ENCODE data around the gene KYNU.

GRCh38 chr2:142892715-142893114 lies 15.3 kb downstream of the KYNU start:
- TF ChIP-seq POLR2A (IDR thresholded peaks at IDR 0.05; ENCODE audit: low read length), result no peak
- TF ChIP-seq GATA1 (IDR thresholded peaks at IDR 0.05; ENCODE audit: low read depth, low read length), result no peak
